SH-SY5Y (cell line): ENCODE results near the gene PIK3IP1.

Source experiments
- GATA2 ChIP-seq: IDR thresholded peaks from 2 replicates; pipeline ENCODE4 v1.6.1; 2011; ENCODE audit warnings: mild to moderate bottlenecking, low read depth, low read length
- GATA3 ChIP-seq: IDR thresholded peaks from 2 replicates; pipeline ENCODE4 v1.6.1; 2011; ENCODE audit warnings: low read depth, mild to moderate bottlenecking, low read length, moderate library complexity

DNA sequence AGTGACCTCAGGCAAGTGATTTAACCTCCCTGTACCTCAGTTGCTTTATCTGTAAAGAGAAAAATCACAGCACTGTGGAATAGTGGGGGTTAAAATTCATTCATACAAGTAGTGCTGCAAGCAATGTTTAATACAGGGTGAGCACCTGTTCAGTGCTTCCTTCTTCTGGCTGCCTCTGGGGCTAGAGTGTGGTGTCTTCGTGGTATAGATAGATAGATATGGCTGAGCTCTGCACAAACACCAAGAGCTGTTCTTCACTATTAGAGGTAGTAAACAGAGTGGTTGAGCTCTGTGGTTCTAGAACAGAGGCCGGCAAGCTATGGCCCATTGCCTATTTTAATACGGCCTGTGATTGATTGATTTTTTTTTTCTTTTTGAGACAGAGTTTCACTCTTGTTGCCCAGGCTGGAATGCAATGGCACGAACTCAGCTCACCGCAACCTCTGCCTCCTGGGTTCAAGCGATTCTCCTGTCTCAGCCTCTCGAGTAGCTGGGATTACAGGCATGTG lies 47.3 kb downstream of the PIK3IP1 start:
- TF ChIP-seq GATA3 (no peak), GATA2 (no peak)
